Globus pallidus (tissue), 1 donor: ENCODE measurements around the gene C2.
A peak's percentile ranks its signal among the peaks of the same experiment; 100 is the strongest.
"Not testable (repeated sequence)": the region's sequence is repeated elsewhere in the genome, so short reads cannot be mapped to it uniquely, and the experiment has no call there.

ENCODE experiments used
- DNase-seq: peaks from one replicate; pipeline ENCODE4 v3.0.0-alpha.2; 2015; ENCODE audit warnings: low spot score

Gene C2

GRCh38 chr6:31927863-31928671, 550 bp downstream of the C2 start:
- DNase-seq: no peak

- DNase-seq: no peak
Measured at GRCh38 chr6:31928672-31928939, 1.1 kb downstream of the C2 start.

GRCh38 chr6:31930962-31931361, 3.4 kb downstream of the C2 start:
- no peak for DNase-seq

GRCh38 chr6:31932137-31932536, 4.6 kb downstream of the C2 start:
- DNase-seq: not testable (repeated sequence)

- DNase-seq: no peak
Measured at GRCh38 chr6:31933537-31933936, 6.0 kb downstream of the C2 start.

- DNase-seq: no peak
Measured at GRCh38 chr6:31935021-31935420, 7.5 kb downstream of the C2 start.

GRCh38 chr6:31935823-31936222, 8.3 kb downstream of the C2 start:
- no peak for DNase-seq

- DNase-seq: no peak
Measured at GRCh38 chr6:31940256-31940664, 12.7 kb downstream of the C2 start.

GRCh38 chr6:31943742-31944141, 16.2 kb downstream of the C2 start:
- no peak for DNase-seq

- DNase-seq: no peak
Measured at GRCh38 chr6:31945154-31945506, 17.6 kb downstream of the C2 start.

- DNase-seq: no peak
Measured at GRCh38 chr6:31945507-31946369, 18.2 kb downstream of the C2 start, which contains the start of gene CFB. Gene CFB, plus strand, starts transcription at chr6:31946095. Its CDS starts 127 bp downstream, at chr6:31946222.

- DNase-seq: no peak
Measured at GRCh38 chr6:31946370-31946885, 18.9 kb downstream of the C2 start.

GRCh38 chr6:31947070-31947675, 19.7 kb downstream of the C2 start:
- DNase-seq: no peak

GRCh38 chr6:31947864-31948263, 20.3 kb downstream of the C2 start:
- DNase-seq: no peak

- DNase-seq: no peak
Measured at GRCh38 chr6:31948306-31948705, 20.8 kb downstream of the C2 start.

- no peak for DNase-seq
Measured at GRCh38 chr6:31948753-31949413, 21.4 kb downstream of the C2 start.

GRCh38 chr6:31949926-31950548, 22.5 kb downstream of the C2 start:
- DNase-seq: no peak

- DNase-seq: peak; percentile 32
Measured at GRCh38 chr6:31952140-31952805, 24.8 kb downstream of the C2 start.

GRCh38 chr6:31952890-31953289, 25.4 kb downstream of the C2 start:
- no peak for DNase-seq

- DNase-seq: no peak
Measured at GRCh38 chr6:31954511-31954910, 27.0 kb downstream of the C2 start.

GRCh38 chr6:31956796-31957195, 29.3 kb downstream of the C2 start:
- no peak for DNase-seq
